NCI-H748 treated with DMSO at 0.1 percent for 48 hours (cell line): ENCODE measurements around the gene WASF1.
"Not testable (repeated sequence)": the region's sequence is repeated elsewhere in the genome, so short reads cannot be mapped to it uniquely, and the experiment has no call there.

ENCODE experiments used
- DNase-seq: peaks from one replicate; lab custom pipeline; 2025; lab: John Stamatoyannopoulos, UW

The WASF1 gene

GRCh38 chr6:110089323-110089722 is 90.1 kb downstream of the WASF1 start:
- DNase-seq = no peak

- DNase-seq = no peak
These were observed 94.2 kb downstream of the WASF1 start for GRCh38 chr6:110085285-110085684.

- no peak for DNase-seq
These were observed 95.4 kb downstream of the WASF1 start for GRCh38 chr6:110083875-110084585.

DNA sequence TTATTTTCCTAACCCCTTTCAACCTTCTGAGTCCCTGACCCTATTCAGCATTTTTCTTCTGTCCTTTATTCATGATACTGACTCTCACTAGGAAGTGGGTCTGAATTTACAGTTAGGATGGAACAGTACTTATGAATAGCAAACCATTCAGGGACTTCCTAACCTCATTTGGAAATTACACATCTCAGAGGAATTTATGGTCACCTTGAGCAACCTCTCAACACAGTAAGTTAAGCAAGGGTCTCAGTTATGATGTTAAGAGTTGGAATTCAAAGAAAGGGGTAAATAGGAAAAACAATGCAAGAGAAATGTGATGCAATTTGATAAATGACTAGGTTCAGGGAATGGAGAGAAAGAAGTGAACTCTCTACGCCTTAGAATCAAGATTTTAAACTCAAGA is 104.1 kb downstream of the WASF1 start:
- DNase-seq = no peak

DNA sequence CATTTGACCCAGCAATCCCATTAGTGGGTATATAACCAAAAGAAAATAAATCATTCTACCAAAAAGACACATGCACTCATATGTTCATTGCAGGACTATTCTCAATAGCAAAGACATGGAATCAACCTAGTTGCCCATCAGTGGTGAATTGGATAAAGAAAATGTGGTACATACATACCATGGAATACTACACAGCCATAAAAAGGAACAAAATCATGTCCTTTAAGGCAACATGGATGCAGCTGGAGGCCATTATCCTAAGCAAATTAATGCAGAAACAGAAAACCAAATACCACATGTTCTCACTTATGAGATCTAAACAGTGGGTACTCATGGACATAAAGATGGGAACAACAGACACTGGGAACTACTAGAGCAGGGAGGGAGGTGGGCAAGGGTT is 106.0 kb downstream of the WASF1 start:
- not testable (repeated sequence) for DNase-seq

GRCh38 chr6:110068592-110068967 is 110.9 kb downstream of the WASF1 start:
- no peak for DNase-seq

GRCh38 chr6:110067837-110068591 is 111.5 kb downstream of the WASF1 start:
- no peak for DNase-seq

DNA sequence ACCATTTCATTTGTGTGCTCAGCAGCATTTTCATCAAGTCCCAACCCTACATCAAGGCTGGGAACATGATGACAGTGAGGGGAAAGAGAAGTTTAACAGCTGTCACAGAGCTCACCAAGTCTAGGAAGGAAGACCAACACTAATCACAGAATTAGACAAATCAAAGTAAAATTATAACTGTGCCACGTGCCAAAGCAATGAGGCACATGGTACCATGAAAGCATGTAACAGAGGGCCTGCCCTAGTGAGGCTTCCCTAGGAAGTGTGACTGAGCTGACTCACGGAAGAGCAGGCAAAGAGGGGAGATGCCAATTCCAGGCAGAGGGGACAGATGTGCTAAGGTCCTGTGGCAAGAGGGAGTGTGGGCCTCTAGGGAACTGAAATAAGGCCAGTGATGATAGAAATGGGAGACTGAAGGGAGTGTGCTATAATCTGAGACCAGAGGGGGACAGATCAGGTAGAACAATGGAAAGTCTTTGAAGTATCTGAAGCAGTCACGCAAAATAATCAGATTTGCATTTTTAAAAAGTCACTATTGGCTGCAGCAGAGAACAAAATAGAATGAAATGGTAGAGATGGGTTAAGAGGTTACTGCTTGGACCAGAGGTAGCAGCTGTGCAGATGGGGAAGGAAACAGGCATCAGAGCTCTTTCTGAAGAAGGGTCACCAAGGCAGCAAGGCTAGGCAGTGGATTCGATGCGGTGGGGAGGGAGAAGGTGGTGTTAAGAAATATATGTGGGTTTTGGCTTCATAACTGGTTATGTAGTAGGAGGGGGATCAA is 114.5 kb downstream of the WASF1 start:
- DNase-seq = no peak

DNA sequence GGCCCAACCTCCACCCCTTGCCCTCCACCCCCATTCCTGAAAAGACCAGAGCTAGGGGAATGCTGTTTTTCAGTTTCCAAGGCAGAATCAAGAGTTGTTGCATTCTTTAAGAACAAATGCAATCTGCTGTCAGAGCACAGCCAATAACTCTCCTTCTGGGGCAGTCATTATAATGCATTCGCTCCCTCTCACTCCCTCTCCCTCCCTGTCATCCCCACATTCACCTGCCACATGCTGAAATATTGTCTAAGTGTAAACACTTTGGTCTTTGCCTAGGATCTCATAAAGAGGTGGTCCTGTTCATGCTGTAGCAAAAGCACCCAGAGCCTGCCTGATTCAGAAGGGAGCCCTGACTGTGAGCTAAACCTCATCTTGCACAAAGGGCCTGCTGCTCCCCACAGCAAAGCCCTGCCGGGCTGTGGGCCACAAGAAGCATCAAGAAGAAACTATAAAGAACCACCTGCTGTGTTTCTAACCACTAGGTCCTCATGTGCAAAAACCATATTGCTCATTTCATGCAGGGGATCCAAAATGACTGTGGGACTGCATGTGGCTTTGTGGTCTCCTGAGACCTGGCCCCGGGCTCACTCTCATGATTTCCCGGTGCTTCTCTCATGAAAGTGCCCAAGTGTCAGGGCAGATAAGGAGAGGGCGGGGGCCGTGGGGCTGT is 115.7 kb downstream of the WASF1 start:
- DNase-seq = no peak

DNA sequence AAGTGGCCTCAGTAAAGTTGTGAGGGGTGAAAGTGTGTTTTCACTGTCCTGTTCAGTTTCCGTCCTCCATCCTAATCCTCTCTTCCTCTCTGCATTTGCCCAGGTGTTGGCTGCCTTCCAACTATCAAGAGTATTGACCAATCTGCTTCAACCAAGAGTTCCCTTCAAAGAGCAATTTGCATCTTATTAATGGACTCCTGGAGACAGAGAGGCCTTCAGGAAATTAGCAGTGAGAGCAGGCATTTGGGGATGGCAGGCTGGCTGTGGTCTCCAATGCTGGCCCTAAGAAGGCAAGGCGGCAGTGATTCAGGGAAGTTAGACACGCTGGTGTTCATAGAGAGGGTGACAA is 124.1 kb downstream of the WASF1 start:
- DNase-seq = peak; percentile 82

DNA sequence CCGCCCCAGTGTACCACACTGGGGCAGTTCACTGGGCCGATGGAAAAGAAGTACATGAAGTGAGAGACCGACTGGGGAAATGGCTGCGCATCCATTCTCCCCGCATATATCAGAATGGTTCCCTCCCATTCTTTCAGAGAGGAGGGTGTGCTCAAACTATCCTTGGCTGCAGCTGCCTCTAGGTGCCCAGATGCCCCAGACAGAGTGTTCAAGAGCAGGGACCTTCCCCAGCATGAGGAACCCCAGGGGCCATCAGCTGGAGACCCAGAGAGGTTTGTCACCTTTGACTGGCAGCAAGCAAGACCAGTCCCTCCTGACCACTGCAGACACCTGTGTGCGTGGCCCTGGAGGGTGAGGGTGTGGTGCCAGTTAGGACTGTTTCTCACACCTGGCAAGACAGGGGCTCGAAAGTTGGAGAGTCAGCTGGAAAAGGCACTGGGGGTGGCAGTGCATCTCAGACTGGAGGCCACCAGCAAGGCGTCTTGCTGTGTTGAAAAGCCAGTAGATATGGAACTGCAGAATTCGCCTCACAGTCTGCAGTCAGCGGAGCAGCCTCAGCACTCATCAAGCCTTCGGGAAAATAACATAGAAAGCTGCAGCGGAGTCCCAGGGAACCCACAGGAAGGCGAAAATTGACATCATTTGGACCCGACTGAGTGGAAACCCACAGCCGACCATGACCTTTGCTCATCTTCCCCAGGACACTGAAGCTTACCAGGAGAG is 124.6 kb downstream of the WASF1 start:
- DNase-seq = no peak

- peak; percentile 58 for DNase-seq
These were observed 125.9 kb downstream of the WASF1 start for GRCh38 chr6:110053395-110054240.

GRCh38 chr6:110050440-110050813 is 129.0 kb downstream of the WASF1 start:
- DNase-seq = no peak
